Natural killer cell (primary cell): Measurements from ENCODE around the gene APOA1. TPM values are rescaled to one million over a fixed set of nuclear protein-coding genes. Genes with fewer than 3 reads are reported as not detected.
A peak's percentile ranks its signal among the peaks of the same experiment; 100 is the strongest.

Source experiments
- ATAC-seq, 3 donors: fragments of 150-1000 bp in 2 of 3; fragments of 200-7000 bp in 1 of 3; cut with Tn5 transposase; 1 replicate in 1 of 3; 2 replicates in 2 of 3; pipeline ENCODE4 v1.10.0; 2021; ENCODE audit warnings: mild to moderate bottlenecking in 2 of 3, moderate library complexity in 2 of 3
- DNase-seq, 2 donors: peaks; one replicate each; pipeline versions ENCODE4 v3.0.0 to v3.0.0-alpha.2; 2013 to 2021; ENCODE audit warnings: mixed read lengths in 1 of 2
- H3K27ac ChIP-seq: one replicate; pipeline ENCODE4 v1.5.1; 2013; ENCODE audit warnings: mild to moderate bottlenecking, low read length
- H3K27me3 ChIP-seq: one replicate; pipeline ENCODE4 v1.6.1; 2013; ENCODE audit warnings: low read length; ENCODE audit not compliant: control insufficient read depth, insufficient read depth
- H3K36me3 ChIP-seq: one replicate; pipeline ENCODE4 v1.6.1; 2013; ENCODE audit warnings: low read length; ENCODE audit not compliant: control insufficient read depth, insufficient read depth
- H3K4me1 ChIP-seq: one replicate; pipeline ENCODE4 v1.6.1; 2013; ENCODE audit warnings: low read length; ENCODE audit not compliant: control insufficient read depth, insufficient read depth
- H3K4me3 ChIP-seq: one replicate; pipeline ENCODE4 v1.5.1; 2013; ENCODE audit warnings: low read length
- H3K9me3 ChIP-seq: one replicate; pipeline ENCODE4 v1.6.1; 2013; ENCODE audit warnings: low read length; ENCODE audit not compliant: control insufficient read depth, insufficient read depth
- H3K27ac Mint-ChIP-seq, 2 donors: one replicate each; pipeline ENCODE4 v1.8.0; 2022; ENCODE audit warnings: mild to moderate bottlenecking in 2 of 2, mixed read lengths in 2 of 2, moderate library complexity in 1 of 2
- H3K27me3 Mint-ChIP-seq, 2 donors: one replicate each; pipeline ENCODE4 v1.8.0; 2022; ENCODE audit warnings: low read depth in 2 of 2, mixed read lengths in 2 of 2
- H3K36me3 Mint-ChIP-seq: one replicate; pipeline ENCODE4 v1.8.0; 2022; ENCODE audit warnings: mixed read lengths
- H3K4me1 Mint-ChIP-seq, 2 donors: one replicate each; pipeline ENCODE4 v1.8.0; 2022; ENCODE audit warnings: mixed read lengths in 2 of 2
- H3K4me3 Mint-ChIP-seq: one replicate; pipeline ENCODE4 v1.8.0; 2022; ENCODE audit warnings: mild to moderate bottlenecking, moderate library complexity, mixed read lengths
- H3K9me3 Mint-ChIP-seq, 2 donors: one replicate each; pipeline ENCODE4 v1.8.0; 2022; ENCODE audit warnings: mixed read lengths in 2 of 2
- WGBS: methylation state at CpG from one replicate; pipeline ENCODE4 v1.1.7; 2013; ENCODE audit warnings: missing lambda C conversion rate; ENCODE audit not compliant: insufficient coverage; 5-methylcytosine and 5-hydroxymethylcytosine counted together
- intact Hi-C: fragments of 100-400 bp; cut with micrococcal nuclease; formaldehyde crosslinking; loops from one replicate; pipeline ENCODE4 v1.14.2; 2022
- total RNA-seq, 4 donors: library from RNA; stranded (reverse); fragments of 120-200 nt in 1 of 4; gene quantifications; one replicate each; pipeline versions ENCODE4 v1.2.3 to v1.2.4, GENCODE V29; 2013 to 2022
- TF ChIP-seq, protein P1 (sequence below): fragments of 200-600 bp; IDR thresholded peaks from one replicate; pipeline ENCODE4 v1.8.0; 2022; ENCODE audit warnings: antibody characterized with exemption

Gene APOA1
- total RNA-seq, 3 donors from 2014 or later (not counting 1 experiment from before 2014, with no cell fraction given): 0.54 to 0.87 TPM; not detected in 1

GRCh38 chr11:116787786-116788486 lies 49.5 kb downstream of the APOA1 start, which contains the start of gene ZPR1:
Gene ZPR1, minus strand, starts transcription at chr11:116788023. Its CDS starts 33 bp downstream, at chr11:116787990.
- TF ChIP-seq, protein P1, sequence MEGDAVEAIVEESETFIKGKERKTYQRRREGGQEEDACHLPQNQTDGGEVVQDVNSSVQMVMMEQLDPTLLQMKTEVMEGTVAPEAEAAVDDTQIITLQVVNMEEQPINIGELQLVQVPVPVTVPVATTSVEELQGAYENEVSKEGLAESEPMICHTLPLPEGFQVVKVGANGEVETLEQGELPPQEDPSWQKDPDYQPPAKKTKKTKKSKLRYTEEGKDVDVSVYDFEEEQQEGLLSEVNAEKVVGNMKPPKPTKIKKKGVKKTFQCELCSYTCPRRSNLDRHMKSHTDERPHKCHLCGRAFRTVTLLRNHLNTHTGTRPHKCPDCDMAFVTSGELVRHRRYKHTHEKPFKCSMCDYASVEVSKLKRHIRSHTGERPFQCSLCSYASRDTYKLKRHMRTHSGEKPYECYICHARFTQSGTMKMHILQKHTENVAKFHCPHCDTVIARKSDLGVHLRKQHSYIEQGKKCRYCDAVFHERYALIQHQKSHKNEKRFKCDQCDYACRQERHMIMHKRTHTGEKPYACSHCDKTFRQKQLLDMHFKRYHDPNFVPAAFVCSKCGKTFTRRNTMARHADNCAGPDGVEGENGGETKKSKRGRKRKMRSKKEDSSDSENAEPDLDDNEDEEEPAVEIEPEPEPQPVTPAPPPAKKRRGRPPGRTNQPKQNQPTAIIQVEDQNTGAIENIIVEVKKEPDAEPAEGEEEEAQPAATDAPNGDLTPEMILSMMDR: no peak
- H3K4me1 ChIP-seq: peaks cover 30% of the 10 kb centered on the region
- peak within 1 kb of the TSS; percentile 77 for H3K4me3 ChIP-seq
- DNase-seq (peak; percentile 85 to 92), ATAC-seq (peak; percentile 87 to 90 (median 90))
- no peaks in the 10 kb centered on the region for H3K9me3 ChIP-seq
- peaks cover 30 to 47% of the 10 kb centered on the region in 2 donors for H3K4me1 Mint-ChIP-seq
- H3K36me3 ChIP-seq: peaks cover 39% of the 10 kb centered on the region
- H3K27me3 ChIP-seq: no peaks in the 10 kb centered on the region
- H3K36me3 Mint-ChIP-seq: peaks cover 19% of the 10 kb centered on the region
- H3K4me3 Mint-ChIP-seq: peak within 1 kb of the TSS; percentile 98
- H3K27ac Mint-ChIP-seq: peak within 1 kb of the TSS; percentile 96 to 97
- WGBS: under 1% methylated on average over 56 of the region's 56 CpGs
- H3K9me3 Mint-ChIP-seq: no peaks in the 10 kb centered on the region
- intact Hi-C loops: loop anchor here (2.0 kb wide), 2 partner anchors 15 to 439 kb away; partner anchors contain the start of gene BUD13
- peak within 1 kb of the TSS; percentile 84 for H3K27ac ChIP-seq
- no peaks in the 10 kb centered on the region for H3K27me3 Mint-ChIP-seq

GRCh38 chr11:116787436-116787785 lies 50.0 kb downstream of the APOA1 start:
- DNase-seq: peak in 1 of 2 donors; percentile 32
- peak in 1 of 3 donors; percentile 7 for ATAC-seq
- TF ChIP-seq, protein P1: no peak
- under 1% methylated on average over 13 of the region's 15 CpGs for WGBS
- intact Hi-C loops: loop anchor here (2.0 kb wide), 1 partner anchor 15 kb away; the partner anchor contains the start of gene BUD13
- Mint-ChIP-seq H3K27me3 (no peaks in the 10 kb centered on the region), H3K27ac (peak overlapping the region; percentile 96 to 97), H3K9me3 (no peaks in the 10 kb centered on the region), H3K36me3 (peaks cover 19% of the 10 kb centered on the region), H3K4me3 (peak overlapping the region; percentile 91), H3K4me1 (peaks cover 30 to 48% of the 10 kb centered on the region in 2 donors)
- Histone ChIP-seq H3K36me3 (peaks cover 44% of the 10 kb centered on the region), H3K27me3 (no peaks in the 10 kb centered on the region), H3K27ac (peak overlapping the region; percentile 84), H3K4me1 (peaks cover 30% of the 10 kb centered on the region), H3K4me3 (peak overlapping the region; percentile 77), H3K9me3 (no peaks in the 10 kb centered on the region)

DNA sequence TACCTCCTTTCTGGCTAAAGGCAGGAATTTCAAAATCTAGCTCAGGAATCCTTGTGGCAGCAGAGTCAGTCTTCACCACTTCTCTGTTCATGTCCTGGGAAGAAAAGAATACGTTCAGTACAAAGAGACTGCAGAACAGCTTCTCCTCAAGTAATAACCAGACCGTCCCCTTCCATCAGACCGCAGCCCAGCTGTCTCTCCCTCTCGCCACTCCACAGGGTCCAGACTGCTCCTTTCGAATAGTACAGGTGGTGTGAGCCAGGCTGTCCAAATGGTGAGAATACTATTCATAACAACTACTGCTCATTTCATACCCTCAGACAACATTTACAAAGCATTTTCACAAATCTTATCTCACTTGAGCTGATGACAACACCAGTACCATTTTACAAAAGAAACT lies 50.5 kb downstream of the APOA1 start:
- ATAC-seq (no peak), DNase-seq (no peak)
- intact Hi-C loops: loop anchor here (2.0 kb wide), 1 partner anchor 14 kb away; the partner anchor contains the start of gene BUD13
- H3K27me3 Mint-ChIP-seq: no peaks in the 10 kb centered on the region
- H3K4me3 Mint-ChIP-seq: peak overlapping the region; percentile 91
- WGBS: 80% methylated on average over 5 of the region's 5 CpGs
- H3K36me3 Mint-ChIP-seq: peaks cover 19% of the 10 kb centered on the region
- Histone ChIP-seq H3K4me3 (peak overlapping the region; percentile 77), H3K36me3 (peaks cover 48% of the 10 kb centered on the region), H3K27me3 (no peaks in the 10 kb centered on the region), H3K9me3 (no peaks in the 10 kb centered on the region), H3K4me1 (peaks cover 30% of the 10 kb centered on the region), H3K27ac (peak overlapping the region; percentile 84)
- H3K27ac Mint-ChIP-seq: peak overlapping the region; percentile 96 to 97
- no peaks in the 10 kb centered on the region for H3K9me3 Mint-ChIP-seq
- TF ChIP-seq, protein P1: no peak
- peaks cover 30 to 48% of the 10 kb centered on the region in 2 donors for H3K4me1 Mint-ChIP-seq
